T-helper 9 cell (primary cell): Measurements from ENCODE around the gene TRPC4AP.

ENCODE experiments used
- DNase-seq: peaks from one replicate; pipeline ENCODE4 v3.0.0-alpha.2; 2020

The TRPC4AP gene

GRCh38 chr20:34999782-35000181 lies 92.8 kb downstream of the TRPC4AP start:
- no peak for DNase-seq

DNA sequence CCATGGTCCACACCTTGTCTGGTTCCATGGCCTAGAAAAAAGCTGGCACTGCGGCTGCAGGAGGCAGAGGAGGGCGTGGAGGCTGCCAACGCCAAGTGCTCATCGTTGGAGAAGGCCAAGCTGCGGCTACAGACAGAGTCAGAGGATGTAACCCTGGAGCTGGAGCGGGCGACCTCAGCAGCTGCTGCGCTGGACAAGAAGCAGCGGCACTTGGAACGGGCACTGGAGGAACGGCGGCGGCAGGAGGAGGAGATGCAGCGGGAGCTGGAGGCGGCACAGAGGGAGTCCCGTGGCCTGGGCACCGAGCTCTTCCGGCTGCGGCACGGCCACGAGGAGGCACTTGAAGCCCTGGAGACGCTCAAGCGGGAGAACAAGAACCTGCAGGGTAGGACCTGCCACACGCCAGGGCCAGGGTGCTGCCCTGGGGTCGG lies 93.6 kb downstream of the TRPC4AP start:
- DNase-seq, result no peak

DNA sequence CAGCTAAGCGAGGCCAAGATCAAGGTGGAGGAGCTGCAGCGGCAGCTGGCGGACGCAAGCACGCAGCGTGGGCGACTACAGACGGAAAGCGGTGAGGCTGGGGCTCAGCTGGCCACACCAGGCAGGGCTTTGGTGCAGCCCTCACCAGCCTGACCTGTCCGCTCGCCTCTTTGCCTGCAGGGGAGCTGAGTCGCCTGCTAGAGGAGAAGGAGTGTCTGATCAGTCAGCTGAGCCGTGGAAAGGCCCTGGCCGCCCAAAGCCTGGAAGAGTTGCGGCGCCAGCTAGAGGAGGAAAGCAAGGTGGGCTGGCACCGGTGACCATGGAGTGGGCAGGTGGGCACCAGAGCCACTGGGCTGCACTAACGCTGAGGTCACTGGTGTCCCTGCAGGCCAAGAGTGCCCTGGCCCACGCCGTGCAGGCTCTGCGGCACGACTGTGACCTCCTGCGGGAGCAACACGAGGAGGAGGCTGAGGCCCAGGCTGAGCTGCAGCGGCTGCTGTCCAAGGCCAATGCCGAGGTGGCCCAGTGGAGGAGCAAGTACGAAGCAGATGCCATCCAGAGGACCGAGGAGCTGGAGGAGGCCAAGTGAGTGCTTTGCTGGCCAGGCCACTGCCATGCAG lies 94.2 kb downstream of the TRPC4AP start:
- DNase-seq, result no peak

DNA sequence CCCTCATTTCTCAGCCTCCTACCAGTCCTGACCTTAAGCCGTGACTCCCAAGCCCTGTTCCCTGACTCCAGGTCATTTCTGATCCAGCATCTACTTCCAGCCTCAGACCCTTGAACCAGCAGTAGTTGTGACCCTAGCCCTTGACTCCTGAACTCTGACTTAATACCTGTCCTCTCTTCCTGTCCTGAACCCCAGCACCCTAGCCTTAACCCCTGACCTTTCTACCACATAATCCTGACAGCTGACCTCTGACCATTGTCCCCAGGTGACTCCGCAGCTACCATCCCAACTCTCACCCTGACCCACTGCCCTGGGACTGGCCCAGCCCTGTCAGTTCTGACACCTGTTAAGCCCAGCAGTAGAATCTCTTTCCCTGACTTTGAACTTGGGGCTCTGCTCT lies 94.8 kb downstream of the TRPC4AP start:
- no peak for DNase-seq

DNA sequence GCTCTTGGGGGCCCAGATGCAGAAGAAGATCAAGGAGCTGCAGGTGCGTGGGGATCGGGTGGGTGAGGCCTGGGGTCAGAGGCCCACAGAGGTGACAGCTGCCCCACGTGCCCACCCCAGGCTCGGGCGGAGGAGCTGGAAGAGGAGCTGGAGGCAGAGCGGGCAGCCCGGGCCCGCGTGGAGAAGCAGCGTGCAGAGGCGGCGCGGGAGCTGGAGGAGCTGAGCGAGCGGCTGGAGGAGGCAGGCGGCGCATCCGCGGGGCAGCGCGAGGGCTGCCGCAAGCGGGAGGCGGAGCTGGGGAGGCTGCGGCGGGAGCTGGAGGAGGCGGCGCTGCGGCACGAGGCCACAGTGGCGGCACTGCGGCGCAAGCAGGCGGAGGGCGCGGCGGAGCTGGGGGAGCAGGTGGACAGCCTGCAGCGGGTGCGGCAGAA lies 95.5 kb downstream of the TRPC4AP start:
- no peak for DNase-seq

GRCh38 chr20:34996243-34997028 lies 96.2 kb downstream of the TRPC4AP start:
- DNase-seq, result no peak

- no peak for DNase-seq
Measured at GRCh38 chr20:34995696-34996095, 96.9 kb downstream of the TRPC4AP start.

GRCh38 chr20:34995192-34995591 lies 97.4 kb downstream of the TRPC4AP start:
- no peak for DNase-seq

DNA sequence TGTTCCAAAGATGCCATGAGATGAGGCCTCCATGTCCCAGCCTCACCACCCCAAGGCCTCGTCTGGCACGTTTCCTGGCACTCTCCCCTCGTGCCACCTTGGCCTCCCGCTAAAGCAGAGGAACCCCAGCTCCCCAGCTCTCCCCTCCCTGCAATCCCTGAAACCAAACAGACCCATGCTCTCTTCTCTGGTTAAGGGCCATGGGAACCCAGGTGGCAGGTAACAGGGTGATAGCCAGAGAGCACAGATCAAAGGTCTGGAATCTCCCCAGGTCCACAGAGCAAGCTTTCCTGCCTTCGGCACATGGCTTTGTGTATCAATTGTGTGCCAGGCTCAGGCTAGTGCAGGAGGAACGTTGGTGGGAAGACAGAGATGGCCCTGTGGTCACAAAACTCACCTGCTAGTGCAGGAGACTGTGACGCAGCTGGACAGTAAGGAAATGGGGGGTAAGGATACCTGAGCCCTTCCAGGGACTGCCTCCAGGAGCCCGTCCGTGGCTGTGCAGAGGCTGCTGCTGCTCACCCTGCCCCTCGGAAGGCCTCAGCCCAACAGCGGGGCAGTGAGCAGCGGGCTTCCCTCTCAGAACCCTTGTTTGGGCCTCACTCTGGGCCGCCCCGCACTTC lies 98.0 kb downstream of the TRPC4AP start:
- DNase-seq, result no peak

DNA sequence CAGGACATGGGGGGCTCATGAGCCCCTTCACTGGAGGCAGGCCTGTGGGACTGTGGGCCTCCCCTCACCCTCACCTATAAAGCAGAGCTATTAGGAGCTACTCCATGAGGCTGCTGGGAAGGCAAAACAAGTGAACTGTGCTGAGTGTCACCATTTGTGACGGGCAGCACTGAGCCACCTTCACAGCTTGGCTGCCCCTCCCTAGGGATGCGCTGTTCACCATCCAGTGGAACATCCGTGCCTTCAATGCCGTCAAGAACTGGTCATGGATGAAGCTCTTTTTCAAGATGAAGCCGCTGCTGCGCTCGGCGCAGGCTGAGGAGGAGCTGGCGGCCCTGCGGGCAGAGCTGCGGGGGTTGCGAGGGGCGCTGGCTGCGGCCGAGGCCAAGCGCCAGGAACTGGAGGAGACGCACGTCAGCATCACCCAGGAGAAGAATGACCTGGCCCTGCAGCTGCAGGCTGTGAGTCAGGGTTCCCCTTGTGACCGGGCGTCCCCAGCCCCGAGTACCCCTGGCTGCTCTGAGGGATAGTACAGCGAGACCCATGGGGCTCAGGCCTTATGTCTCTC lies 98.6 kb downstream of the TRPC4AP start:
- no peak for DNase-seq

DNA sequence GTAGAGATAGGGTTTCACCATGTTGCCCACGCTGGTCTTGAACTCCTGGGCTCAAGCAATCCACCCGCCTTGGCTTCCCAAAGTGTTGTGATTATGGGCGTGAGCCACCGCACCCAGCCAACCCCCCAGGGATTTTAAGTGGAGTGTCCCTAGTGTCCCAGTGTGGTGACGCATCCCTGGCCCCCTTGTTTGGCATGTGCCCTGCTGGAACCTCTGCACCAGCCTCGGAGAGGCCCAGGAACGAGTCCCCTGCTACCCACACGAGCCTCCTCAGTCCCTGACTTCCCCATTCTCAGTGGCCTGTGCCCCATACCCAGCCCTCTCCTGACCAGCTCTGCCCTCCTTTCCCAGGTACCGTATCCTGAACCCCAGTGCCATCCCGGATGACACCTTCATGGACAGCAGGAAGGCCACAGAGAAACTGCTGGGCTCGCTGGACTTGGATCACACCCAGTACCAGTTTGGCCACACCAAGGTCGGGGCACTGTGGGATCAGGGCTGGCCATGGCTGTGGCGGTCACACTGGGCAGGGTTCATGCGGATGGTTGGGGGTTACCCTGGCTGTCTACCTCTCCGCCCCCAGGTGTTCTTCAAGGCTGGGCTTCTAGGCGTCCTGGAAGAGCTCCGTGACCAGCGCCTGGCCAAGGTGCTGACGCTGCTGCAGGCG lies 99.7 kb downstream of the TRPC4AP start:
- no peak for DNase-seq

- no peak for DNase-seq
Measured at GRCh38 chr20:34990661-34991214, 101.9 kb downstream of the TRPC4AP start.

- no peak for DNase-seq
Measured at GRCh38 chr20:34990231-34990630, 102.4 kb downstream of the TRPC4AP start.

DNA sequence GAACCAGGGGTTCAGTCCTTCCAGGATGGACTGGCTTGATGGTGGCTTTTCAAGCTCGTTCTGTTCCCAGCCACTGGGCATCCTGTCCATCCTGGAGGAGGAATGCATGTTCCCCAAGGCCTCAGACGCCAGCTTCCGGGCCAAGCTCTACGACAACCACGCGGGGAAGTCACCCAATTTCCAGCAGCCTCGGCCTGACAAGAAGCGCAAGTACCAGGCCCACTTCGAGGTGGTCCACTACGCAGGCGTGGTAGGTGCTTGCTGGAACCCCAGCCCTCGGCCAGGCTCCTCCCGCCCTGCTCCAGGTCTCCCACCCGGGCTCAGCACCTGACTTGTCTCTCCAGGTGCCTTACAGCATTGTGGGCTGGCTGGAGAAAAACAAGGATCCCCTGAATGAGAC lies 102.9 kb downstream of the TRPC4AP start:
- DNase-seq, result no peak

DNA sequence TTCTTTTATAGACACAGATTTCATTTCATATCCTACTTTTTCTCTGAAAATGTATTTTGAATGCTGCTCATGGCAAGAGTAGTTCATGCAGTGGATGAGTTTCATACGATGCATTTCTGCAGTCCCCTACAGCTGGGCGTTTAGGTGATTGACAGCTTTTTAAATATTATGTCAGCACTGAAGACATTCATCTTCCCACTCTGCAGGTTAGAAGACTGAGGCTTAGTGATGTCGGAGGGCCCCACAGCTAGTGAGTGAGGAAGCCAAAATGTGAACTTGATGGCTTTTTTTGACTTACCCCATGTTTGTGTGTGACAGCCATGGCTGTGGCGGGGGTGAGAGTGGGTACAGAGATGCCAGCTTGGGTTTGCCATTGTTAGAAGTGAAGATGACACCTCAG lies 103.5 kb downstream of the TRPC4AP start:
- no peak for DNase-seq

- no peak for DNase-seq
Measured at GRCh38 chr20:34988191-34988540, 104.4 kb downstream of the TRPC4AP start.

- no peak for DNase-seq
Measured at GRCh38 chr20:34987288-34988190, 105.1 kb downstream of the TRPC4AP start.

DNA sequence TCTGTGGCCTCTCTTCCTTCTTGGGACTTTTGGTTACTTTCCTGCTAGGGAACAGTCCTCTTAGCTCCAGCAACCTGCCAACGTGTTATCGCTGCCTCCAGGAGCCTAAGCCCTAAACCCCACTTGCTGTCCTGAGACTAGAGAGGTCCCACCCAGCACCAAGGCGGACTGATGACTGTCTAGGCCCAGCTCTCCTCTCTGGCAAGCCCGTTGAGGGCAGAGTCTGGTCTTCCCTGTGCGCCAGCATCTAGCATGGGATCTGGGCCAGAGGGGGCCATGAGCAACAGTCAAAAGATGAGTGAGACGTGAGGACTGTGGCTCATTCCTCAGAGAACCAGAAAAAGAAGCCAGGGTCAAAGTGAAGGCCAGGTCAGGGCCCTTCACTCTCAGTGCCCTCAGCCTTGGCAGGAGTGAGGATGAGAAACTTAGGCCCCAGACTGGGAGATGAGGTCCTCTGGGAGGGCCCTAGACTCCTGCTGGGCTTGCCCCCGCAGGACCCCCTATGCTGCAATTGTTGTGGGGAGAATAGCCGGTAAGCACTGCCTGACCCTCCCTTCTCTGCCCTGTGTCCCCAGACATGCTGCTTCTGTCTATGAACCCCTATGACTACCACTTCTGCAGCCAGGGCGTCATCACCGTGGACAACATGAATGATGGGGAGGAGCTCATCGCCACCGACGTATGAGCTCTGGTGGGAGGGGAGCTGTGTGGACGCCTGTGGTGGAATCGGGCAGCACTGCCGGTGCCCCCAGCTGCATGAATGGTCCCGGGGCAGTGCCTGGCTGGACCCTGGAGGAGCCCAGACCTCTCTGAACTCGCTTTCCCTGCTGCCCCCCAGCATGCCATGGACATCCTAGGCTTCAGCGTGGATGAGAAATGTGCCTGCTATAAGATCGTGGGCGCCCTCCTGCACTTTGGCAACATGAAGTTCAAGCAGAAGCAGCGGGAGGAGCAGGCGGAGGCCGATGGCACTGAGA lies 106.0 kb downstream of the TRPC4AP start:
- DNase-seq, result no peak

DNA sequence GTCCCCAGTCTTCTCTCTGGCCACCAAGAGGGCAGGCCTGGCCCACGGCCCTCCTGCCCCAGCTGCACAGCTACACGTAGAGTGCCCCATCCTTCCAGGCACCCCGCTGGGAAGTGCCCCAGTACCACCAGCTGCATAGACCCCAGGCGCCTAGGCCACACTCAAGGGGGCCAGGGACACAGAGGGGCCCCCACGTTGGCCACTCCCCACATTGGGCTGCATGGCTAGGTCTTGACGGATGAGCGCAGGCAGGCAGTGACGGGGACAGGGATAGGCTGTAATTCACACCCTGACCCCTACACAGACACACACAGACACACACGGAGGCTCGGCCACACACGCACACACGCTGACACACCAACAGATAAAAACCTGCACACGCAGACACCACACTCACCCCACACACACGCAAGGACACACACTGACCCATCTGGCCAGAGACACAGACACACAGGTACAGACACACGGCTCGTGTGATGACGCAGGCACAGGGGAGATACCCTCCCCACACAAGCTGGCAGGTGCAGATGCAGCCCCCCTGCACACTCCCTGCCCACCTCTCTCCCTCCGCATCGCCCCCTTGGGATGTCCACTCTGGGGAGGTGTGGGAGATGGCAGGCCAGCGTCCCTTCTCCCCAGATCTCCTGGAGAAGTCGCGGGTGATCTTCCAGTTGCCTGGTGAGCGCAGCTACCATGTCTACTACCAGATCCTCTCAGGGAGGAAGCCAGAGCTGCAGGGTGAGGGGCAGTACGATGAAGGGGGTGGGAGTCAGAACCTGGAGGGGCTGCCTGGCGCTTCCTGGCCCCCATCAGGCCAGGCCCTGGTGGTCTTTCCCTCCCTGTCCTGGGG lies 106.9 kb downstream of the TRPC4AP start:
- DNase-seq, result no peak
